ENCODE measurements around the gene TPR.

The TPR gene

GRCh38 chr1:186289943-186290545 is 85.0 kb downstream of the TPR start:
- DNase-seq (ENCODE audit: low read depth) = no peak

- DNase-seq (ENCODE audit: low read depth) = no peak
Measured at GRCh38 chr1:186286615-186287315, 88.3 kb downstream of the TPR start.

GRCh38 chr1:186283374-186283773 is 91.7 kb downstream of the TPR start:
- no peak for DNase-seq (ENCODE audit: low read depth)

- DNase-seq (ENCODE audit: low read depth) = no peak
Measured at GRCh38 chr1:186282466-186282865, 92.6 kb downstream of the TPR start.

- no peak for DNase-seq (ENCODE audit: low read depth)
Measured at GRCh38 chr1:186275822-186276221, 99.2 kb downstream of the TPR start.

GRCh38 chr1:186272486-186272885 is 102.6 kb downstream of the TPR start:
- no peak for DNase-seq (ENCODE audit: low read depth)

- no peak for DNase-seq (ENCODE audit: low read depth)
Measured at GRCh38 chr1:186271032-186271431, 104.0 kb downstream of the TPR start.

Data from stimulated activated CD8-positive, alpha-beta memory T cell treated with anti-CD3 and anti-CD28 coated beads, Interleukin-4, amount 100 ng/mL, for 24 hours (primary cell).